IMR-90 (cell line): Measurements from ENCODE around the gene DUOX2. TPM values are rescaled to one million over a fixed set of nuclear protein-coding genes. Genes with fewer than 3 reads are reported as not detected.

ENCODE experiments used
- ATAC-seq: fragments of 200-7000 bp; cut with Tn5 transposase; 2 replicates; pipeline ENCODE4 v1.9.1; 2020; ENCODE audit warnings: low read depth, mild to moderate bottlenecking, moderate library complexity
- BruUV-seq: library from RNA; stranded (reverse); fragments of 400-500 nt; replicated peaks from 2 replicates; lab custom pipeline; 2021; lab: Mats Ljungman, UMichigan
- CTCF ChIA-PET: fragments of 300-600 bp; formaldehyde crosslinking; extraction: SDS; loops from one replicate; lab custom pipeline; 2021; ENCODE audit warnings: antibody characterized with exemption; lab: Yijun Ruan, JAX
- POLR2A ChIA-PET: fragments of 300-600 bp; sonication (Branson Sonifier 250); formaldehyde crosslinking; loops from one replicate; lab custom pipeline; 2022; ENCODE audit warnings: antibody characterized with exemption; ENCODE audit not compliant: unreplicated experiment; lab: Charles Lee
- DNase-seq: peaks from one replicate; pipeline ENCODE4 v3.0.0; 2013
- H2AFZ ChIP-seq: replicated peaks from 2 replicates; pipeline ENCODE3; 2013; ENCODE audit warnings: low read length, mild to moderate bottlenecking; ENCODE audit not compliant: poor library complexity
- H2AK5ac ChIP-seq: 2 replicates; pipeline ENCODE4 v1.6.1; 2013; ENCODE audit warnings: low read depth, low read length, inconsistent platforms
- H2AK9ac ChIP-seq: replicated peaks from 2 replicates; pipeline ENCODE3; 2013; ENCODE audit warnings: mild to moderate bottlenecking, low read depth, low read length, moderate library complexity; ENCODE audit not compliant: poor library complexity
- H2BK120ac ChIP-seq: 2 replicates; pipeline ENCODE4 v1.6.1; 2013; ENCODE audit warnings: low read depth, low read length, inconsistent platforms
- H2BK15ac ChIP-seq: 3 replicates; pipeline ENCODE4 v1.6.1; 2013; ENCODE audit warnings: low read depth, low read length, inconsistent platforms
- H2BK20ac ChIP-seq: 2 replicates; pipeline ENCODE4 v1.6.1; 2013; ENCODE audit warnings: low read depth, mild to moderate bottlenecking, inconsistent platforms, low read length, moderate library complexity
- H2BK5ac ChIP-seq: 2 replicates; pipeline ENCODE4 v1.6.1; 2013; ENCODE audit warnings: mild to moderate bottlenecking, low read depth, low read length, inconsistent platforms; ENCODE audit not compliant: poor library complexity, severe bottlenecking
- H3K14ac ChIP-seq: replicated peaks from 2 replicates; pipeline ENCODE4 v1.6.1; 2013; ENCODE audit warnings: low read depth, low read length, inconsistent platforms
- H3K18ac ChIP-seq: 2 replicates; pipeline ENCODE4 v1.6.1; 2013; ENCODE audit warnings: low read depth, low read length, control low read depth
- H3K23ac ChIP-seq: 2 replicates; pipeline ENCODE4 v1.6.1; 2013; ENCODE audit warnings: low read depth, low read length, inconsistent platforms
- H3K27ac ChIP-seq: 2 replicates; pipeline ENCODE4 v1.5.1; 2013; ENCODE audit warnings: mild to moderate bottlenecking, control low read depth, low read length; ENCODE audit not compliant: insufficient read depth
- H3K27me3 ChIP-seq: 2 replicates; pipeline ENCODE4 v1.6.1; 2013; ENCODE audit warnings: low read length; ENCODE audit not compliant: control insufficient read depth, insufficient read depth
- H3K36me3 ChIP-seq: 2 replicates; pipeline ENCODE4 v1.6.1; 2013; ENCODE audit warnings: low read length, mixed read lengths; ENCODE audit not compliant: control insufficient read depth, insufficient read depth
- H3K4ac ChIP-seq: 2 replicates; pipeline ENCODE4 v1.6.1; 2013; ENCODE audit warnings: low read depth, low read length, inconsistent platforms
- H3K4me1 ChIP-seq: 2 replicates; pipeline ENCODE4 v1.6.1; 2013; ENCODE audit warnings: low read length, mixed read lengths; ENCODE audit not compliant: control insufficient read depth, insufficient read depth
- H3K4me2 ChIP-seq: 2 replicates; pipeline ENCODE4 v1.6.1; 2013; ENCODE audit warnings: low read depth, mild to moderate bottlenecking, control low read depth, low read length, moderate library complexity
- H3K4me3 ChIP-seq: 2 replicates; pipeline ENCODE4 v1.5.1; 2013; ENCODE audit warnings: low read depth, mild to moderate bottlenecking, control low read depth, low read length, moderate library complexity; ENCODE audit not compliant: insufficient read depth
- H3K56ac ChIP-seq: 2 replicates; pipeline ENCODE4 v1.6.1; 2013; ENCODE audit warnings: low read length, inconsistent platforms; ENCODE audit not compliant: insufficient read depth; ENCODE audit errors: extremely low read depth
- H3K79me1 ChIP-seq, 2 experiments: 2 replicates each; pipeline ENCODE4 v1.6.1; 2013; ENCODE audit warnings: low read length in 2 of 2, inconsistent platforms in 1 of 2, low read depth in 1 of 2
- H3K9ac ChIP-seq: 2 replicates; pipeline ENCODE4 v1.6.1; 2013; ENCODE audit warnings: low read depth, low read length, control low read depth
- H3K9me1 ChIP-seq: 2 replicates; pipeline ENCODE4 v1.6.1; 2013; ENCODE audit warnings: low read length, inconsistent platforms; ENCODE audit not compliant: insufficient read depth
- H3K9me3 ChIP-seq: 2 replicates; pipeline ENCODE4 v1.6.1; 2013; ENCODE audit warnings: low read length; ENCODE audit not compliant: control insufficient read depth, insufficient read depth
- H4K20me1 ChIP-seq: 2 replicates; pipeline ENCODE4 v1.6.1; 2013; ENCODE audit warnings: low read length, inconsistent platforms; ENCODE audit not compliant: insufficient read depth
- H4K5ac ChIP-seq: 2 replicates; pipeline ENCODE4 v1.6.1; 2013; ENCODE audit warnings: mild to moderate bottlenecking, low read depth, low read length, control low read depth
- H4K8ac ChIP-seq, 2 experiments: 2 replicates each; pipeline ENCODE4 v1.6.1; 2013; ENCODE audit warnings: low read depth in 2 of 2, low read length in 2 of 2, control low read depth in 1 of 2, inconsistent platforms in 1 of 2
- H4K91ac ChIP-seq: 2 replicates; pipeline ENCODE4 v1.6.1; 2013; ENCODE audit warnings: low read depth, low read length, inconsistent platforms; ENCODE audit not compliant: insufficient read depth
- BHLHE40 ChIP-seq: fragments of 150-350 bp; IDR thresholded peaks from 2 replicates; pipeline ENCODE4 v1.6.1; 2016; ENCODE audit warnings: mild to moderate bottlenecking, low read depth, low read length
- CHD1 ChIP-seq: IDR thresholded peaks from 2 replicates; pipeline ENCODE4 v1.6.1; 2012; ENCODE audit warnings: low read depth, low read length, improper control_type of control experiment
- FOS ChIP-seq: fragments of 150-350 bp; IDR thresholded peaks from 2 replicates; pipeline ENCODE4 v1.6.1; 2016; ENCODE audit warnings: low read depth, low read length
- MAFK ChIP-seq: IDR thresholded peaks from 2 replicates; pipeline ENCODE4 v1.6.1; 2012; ENCODE audit warnings: low read depth, low read length, improper control_type of control experiment
- MXI1 ChIP-seq: IDR thresholded peaks from 2 replicates; pipeline ENCODE4 v1.6.1; 2012; ENCODE audit warnings: low read depth, mild to moderate bottlenecking, low read length, moderate library complexity, borderline replicate concordance
- RAD21 ChIP-seq: IDR thresholded peaks from 2 replicates; pipeline ENCODE4 v1.6.1; 2012; ENCODE audit warnings: low read length, improper control_type of control experiment
- RCOR1 ChIP-seq: IDR thresholded peaks from 2 replicates; pipeline ENCODE4 v1.6.1; 2012; ENCODE audit warnings: mild to moderate bottlenecking, low read length, improper control_type of control experiment; ENCODE audit not compliant: insufficient replicate concordance
- RFX5 ChIP-seq: IDR thresholded peaks from 2 replicates; pipeline ENCODE4 v1.8.0; 2012; ENCODE audit warnings: low read depth, mild to moderate bottlenecking, low read length, moderate library complexity
- WGBS, 2 experiments: methylation state at CpG; one replicate each; pipeline versions ENCODE4 v1.1.5 to v1.1.7; 2013; ENCODE audit warnings: missing lambda C conversion rate in 2 of 2; ENCODE audit not compliant: insufficient read length in 1 of 2; ENCODE audit errors: extremely low coverage in 2 of 2; 5-methylcytosine and 5-hydroxymethylcytosine counted together
- dilution Hi-C: fragments of 300-500 bp; cut with HindIII; formaldehyde crosslinking; loops from one replicate; pipeline ENCODE4 v1.14.3; 2018; ENCODE audit warnings: low sequenced_read_pairs; ENCODE audit not compliant: unreplicated experiment
- in situ Hi-C: fragments of 300-500 bp; cut with MboI; formaldehyde crosslinking; loops from 3 replicates; pipeline ENCODE4 v1.14.3; 2019; ENCODE audit warnings: low sequenced_read_pairs, inconsistent platforms, mixed read lengths
- intact Hi-C: fragments of 100-400 bp; cut with micrococcal nuclease; formaldehyde crosslinking; loops from 2 replicates; pipeline ENCODE4 v1.10.0; 2022
- polyA plus RNA-seq, 3 experiments: library from polyadenylated mRNA; depleted of rRNA; stranded (reverse); fragments of >200 nt; gene quantifications; 2 replicates each; pipeline ENCODE4 v1.2.3, GENCODE V29; 2012; ENCODE audit warnings: low replicate concordance in 1 of 3
- total RNA-seq: library from RNA; depleted of rRNA; stranded (reverse); fragments of >200 nt; gene quantifications from 2 replicates; pipeline ENCODE4 v1.2.3, GENCODE V29; 2012
- TF ChIP-seq, protein P1 (sequence below): fragments of 150-350 bp; IDR thresholded peaks from 2 replicates; pipeline ENCODE4 v1.6.1; 2017; ENCODE audit warnings: mild to moderate bottlenecking, antibody characterized with exemption, low read length, low read depth

Gene DUOX2
- total and polyA plus RNA-seq, 2 of the 4 experiments (the other 2 are of a cell fraction) = not detected

DNA sequence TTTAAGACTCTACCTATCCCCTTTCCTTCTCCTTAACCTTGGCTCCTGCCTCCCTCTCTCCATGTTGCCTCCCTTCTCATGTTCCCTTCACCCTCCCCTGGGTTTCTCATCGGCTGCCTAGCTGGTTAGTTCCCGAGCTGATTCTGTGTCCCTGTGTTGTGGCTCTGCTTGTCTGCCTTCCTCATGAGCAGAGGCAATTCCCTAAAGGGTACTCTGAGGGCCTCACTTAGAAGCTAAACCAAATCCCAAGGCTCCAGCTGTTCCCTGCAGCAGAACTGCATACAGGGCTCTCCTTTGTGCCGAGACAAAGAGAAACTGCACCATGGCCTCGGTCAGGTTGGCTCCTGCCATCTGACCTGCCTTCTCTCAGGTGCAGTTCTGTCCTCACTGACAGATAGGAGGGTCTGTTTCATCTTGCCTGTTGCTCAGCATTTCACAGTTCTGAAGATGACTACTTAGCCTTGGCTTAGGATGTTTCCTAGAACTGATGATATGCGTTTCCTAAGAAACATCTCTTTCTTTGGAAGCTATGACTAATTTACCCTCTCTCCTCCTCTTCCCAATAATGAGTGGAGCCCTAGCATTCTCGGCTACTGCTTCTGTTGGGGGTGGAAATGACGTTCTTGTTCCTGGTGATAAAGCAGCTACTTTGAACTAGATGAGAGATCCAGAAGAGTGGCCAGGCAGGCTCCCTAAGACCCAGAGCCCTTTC is 42.9 kb upstream of the DUOX2 start:
- no peaks in the 10 kb centered on the region for H3K36me3 ChIP-seq
- in situ Hi-C loops = no loop called here
- H3K27me3 ChIP-seq = no peaks in the 10 kb centered on the region
- no peak overlapping the region for H3K23ac ChIP-seq
- POLR2A ChIA-PET = no interaction called here
- no peaks in the 10 kb centered on the region for H4K20me1 ChIP-seq
- ATAC-seq (peak; percentile 58), DNase-seq (peak; percentile 78)
- H3K27ac ChIP-seq = no peak overlapping the region
- no peak overlapping the region for H2AFZ ChIP-seq
- H4K91ac ChIP-seq = no peak overlapping the region
- TF ChIP-seq BHLHE40 (no peak), MAFK (no peak), RAD21 (no peak), RCOR1 (no peak), MXI1 (no peak), RFX5 (no peak), FOS (no peak), CHD1 (no peak)
- TF ChIP-seq, protein P1, sequence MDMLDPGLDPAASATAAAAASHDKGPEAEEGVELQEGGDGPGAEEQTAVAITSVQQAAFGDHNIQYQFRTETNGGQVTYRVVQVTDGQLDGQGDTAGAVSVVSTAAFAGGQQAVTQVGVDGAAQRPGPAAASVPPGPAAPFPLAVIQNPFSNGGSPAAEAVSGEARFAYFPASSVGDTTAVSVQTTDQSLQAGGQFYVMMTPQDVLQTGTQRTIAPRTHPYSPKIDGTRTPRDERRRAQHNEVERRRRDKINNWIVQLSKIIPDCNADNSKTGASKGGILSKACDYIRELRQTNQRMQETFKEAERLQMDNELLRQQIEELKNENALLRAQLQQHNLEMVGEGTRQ = no peak
- H3K9me3 ChIP-seq = no peaks in the 10 kb centered on the region
- no peak overlapping the region for H3K9ac ChIP-seq
- no peak overlapping the region for H4K8ac ChIP-seq
- no peak overlapping the region for H2BK120ac ChIP-seq
- H3K56ac ChIP-seq = no peak overlapping the region
- H2AK5ac ChIP-seq = no peak overlapping the region
- H2BK5ac ChIP-seq = no peak overlapping the region
- no peak overlapping the region for H2BK15ac ChIP-seq
- 76% methylated on average over 4 of the region's 7 CpGs; no CpG with 5 or more reads in 1 of the 2 experiments for WGBS, 2 experiments
- no peak overlapping the region for H3K14ac ChIP-seq
- dilution Hi-C loops = no loop called here
- BruUV-seq = no TSS peak
- peaks cover 8% of the 10 kb centered on the region; the same call in 1 of the 2 replicates for H3K4me1 ChIP-seq
- peaks cover 12% of the 10 kb centered on the region for H3K9me1 ChIP-seq
- H2BK20ac ChIP-seq = no peak overlapping the region
- H4K5ac ChIP-seq = no peak overlapping the region
- H3K4ac ChIP-seq = no peak overlapping the region; the same call in 1 of the 2 replicates
- no peak overlapping the region for H3K18ac ChIP-seq
- no peak overlapping the region for H3K4me3 ChIP-seq
- CTCF ChIA-PET = interaction anchor here (0.5 to 1.5 kb wide), 3 partner anchors 39 to 389 kb away, joined by 3 to 4 read pairs (median 4); no protein-coding TSS in a partner anchor
- no peaks in the 10 kb centered on the region for H3K79me1 ChIP-seq
- intact Hi-C loops = no loop called here
- no peak overlapping the region for H2AK9ac ChIP-seq
- H3K4me2 ChIP-seq = no peak overlapping the region
